CD4-positive, alpha-beta T cell treated with Interleukin-1 beta for 1 hour (primary cell): Measurements from ENCODE around the gene CHRNA1.

Source experiments
- DNase-seq, 2 donors: peaks; one replicate each; pipeline ENCODE4 v3.0.0-alpha.2; 2020 to 2022

CHRNA1 gene

DNA sequence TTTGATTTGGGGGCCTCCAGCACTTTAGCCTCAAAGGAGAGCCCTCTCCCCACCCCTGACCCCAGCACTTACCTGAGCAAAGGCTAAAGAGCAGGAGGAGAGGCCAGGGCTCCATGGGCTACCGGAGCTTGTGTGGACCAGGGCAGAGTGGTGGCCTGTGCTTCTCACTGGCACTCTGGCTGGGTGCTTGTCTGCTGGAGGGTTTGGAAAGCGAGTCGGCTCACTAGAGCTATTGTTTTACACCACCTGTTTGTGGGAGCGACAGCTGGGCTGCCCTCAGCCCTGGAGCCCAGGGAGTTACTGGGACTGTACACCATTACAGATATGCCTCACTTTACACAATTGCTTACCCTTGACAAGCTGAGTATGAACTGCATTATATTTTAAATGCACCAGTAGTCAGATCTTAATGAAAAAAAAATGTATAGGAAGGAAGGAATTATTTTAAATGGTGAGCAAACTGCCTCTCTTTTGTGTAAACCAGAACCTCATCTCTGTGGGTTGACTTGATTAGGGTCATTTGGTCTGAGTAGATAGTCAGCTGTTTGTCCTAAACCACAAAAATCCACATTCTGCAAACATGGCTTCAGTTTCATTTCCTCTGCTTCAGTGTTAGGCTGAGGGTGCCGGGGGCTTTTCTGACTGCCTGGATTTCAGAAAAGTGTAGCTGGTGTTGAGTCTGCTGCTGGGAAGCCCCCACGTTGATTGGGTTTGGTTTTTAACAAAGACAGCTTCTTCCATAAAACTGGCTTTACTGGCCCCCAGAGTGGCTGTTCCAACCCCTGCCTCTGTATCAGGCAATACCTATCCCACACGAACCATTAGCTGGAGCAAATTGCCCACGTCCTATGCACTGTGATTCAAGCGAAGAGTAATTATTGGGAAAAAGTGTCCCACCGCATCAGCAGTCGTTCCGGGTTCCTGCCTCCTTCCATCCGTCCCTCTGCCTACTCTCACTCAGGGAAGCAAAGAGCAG is at the start of gene CHRNA1:
Gene CHRNA1 (minus strand): TSS at position 193 of the 976 bp plus-strand sequence. CDS start 78 bp downstream, at position 115.
- no peak for DNase-seq

DNA sequence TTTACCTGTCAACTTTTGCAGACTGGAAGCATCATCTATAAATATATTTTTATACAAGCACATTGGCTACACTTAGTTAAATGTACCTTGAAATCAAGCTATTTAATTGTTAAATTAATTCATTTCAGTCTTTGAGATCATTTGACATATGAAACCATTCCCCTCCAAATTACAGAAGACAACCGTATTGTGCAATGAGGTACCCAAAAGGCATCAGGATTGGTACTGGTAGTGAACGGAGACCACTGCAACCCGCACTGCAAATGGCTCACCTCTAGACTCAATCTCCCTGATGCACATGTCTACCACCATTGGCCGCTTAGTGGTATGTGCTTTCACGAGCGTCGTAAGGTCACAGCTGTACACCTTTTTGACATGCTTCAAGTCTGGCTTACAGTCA is 47.8 kb upstream of the CHRNA1 start:
- no peak for DNase-seq

DNA sequence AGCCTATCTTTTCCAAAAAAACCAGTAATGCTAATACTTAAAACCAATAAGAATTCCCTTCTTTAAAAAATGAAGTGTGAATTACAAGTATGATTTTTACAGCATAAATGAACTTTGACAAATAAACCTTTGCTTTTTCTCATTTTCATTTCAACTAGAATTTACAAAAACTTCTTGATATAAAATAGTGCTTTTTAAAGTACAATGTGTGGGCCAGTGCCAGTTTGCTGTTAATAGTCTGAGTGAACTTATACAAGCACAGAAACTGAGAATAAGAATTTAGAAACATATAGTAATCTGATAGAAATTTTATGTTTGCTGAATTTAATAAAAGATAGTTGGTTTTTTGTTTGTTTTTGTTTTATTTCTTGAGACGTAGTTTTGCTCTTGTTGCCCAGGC is 43.7 kb upstream of the CHRNA1 start:
- no peak for DNase-seq

DNA sequence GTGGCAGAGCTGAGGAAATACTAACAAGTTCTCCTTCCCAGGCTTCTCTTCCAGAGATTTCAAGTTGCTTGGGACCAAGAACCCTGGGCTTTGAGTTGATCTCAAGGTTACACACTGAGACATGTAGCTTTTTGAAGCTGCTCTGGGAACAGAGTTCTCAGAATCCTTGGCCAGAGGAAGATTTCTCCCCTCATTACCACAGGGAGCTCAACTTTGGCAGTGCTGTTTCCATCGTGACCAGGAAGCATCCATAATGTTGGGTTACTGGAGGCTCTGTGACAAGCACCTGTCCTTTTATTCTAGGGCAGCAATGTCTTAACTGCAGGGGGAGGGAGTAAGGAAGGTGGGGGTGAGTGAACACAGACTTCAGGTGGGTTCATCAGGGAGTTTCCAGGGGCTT is 41.5 kb upstream of the CHRNA1 start:
- no peak for DNase-seq

DNA sequence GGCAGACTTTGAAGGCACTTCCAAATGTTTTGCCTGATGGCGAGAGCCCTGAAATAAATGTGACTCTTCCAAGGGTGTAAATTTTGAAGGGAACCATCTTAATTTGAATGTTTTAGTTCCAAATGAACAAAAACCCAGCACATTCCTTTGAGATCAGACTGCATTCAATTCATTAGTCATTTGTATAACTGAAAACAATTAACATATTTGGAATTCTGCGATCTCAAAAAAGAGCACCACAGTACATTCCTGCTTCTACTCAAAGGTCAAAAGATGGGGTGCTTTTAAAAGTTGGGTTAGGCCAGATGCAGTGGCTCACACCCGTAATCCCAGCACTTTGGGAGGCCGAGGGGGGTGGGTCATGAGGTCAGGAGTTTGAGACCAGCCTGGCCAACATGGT is 38.2 kb upstream of the CHRNA1 start:
- no peak for DNase-seq

DNA sequence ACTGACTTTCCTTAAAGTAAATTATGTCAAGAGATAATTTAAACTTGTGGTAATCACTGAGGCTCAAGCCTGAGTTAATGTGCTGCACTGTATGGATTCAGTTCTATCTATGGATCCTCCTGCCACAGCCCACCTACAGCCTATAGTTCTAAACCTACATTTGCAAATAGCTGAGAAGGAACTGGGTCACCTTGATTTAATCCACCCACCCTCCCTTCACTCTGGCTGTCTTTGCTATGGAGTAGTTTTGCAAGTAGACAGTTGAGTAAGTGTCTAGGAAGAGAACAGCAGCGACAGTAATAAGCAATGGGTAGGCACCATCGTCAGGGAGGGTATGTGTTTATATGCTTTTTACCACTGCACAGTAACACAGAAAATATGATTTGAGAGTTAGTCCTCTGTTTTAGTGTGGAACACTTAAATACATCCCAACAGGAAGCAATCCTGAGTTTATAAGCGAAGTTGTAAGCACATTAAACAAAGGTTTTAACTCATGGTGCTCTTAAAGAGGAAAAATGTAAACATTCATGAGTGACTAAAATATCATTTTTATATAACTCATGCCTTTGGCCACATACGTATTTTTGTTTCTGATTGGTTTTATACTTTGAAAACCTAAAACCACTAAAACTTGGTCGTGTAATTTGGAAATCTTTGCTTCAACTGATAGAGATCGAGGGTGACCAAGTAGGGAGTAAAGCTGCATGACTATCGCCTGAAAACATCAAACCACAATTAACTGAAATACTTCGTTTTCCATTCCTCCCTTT is 36.3 kb upstream of the CHRNA1 start:
- DNase-seq, result no peak

DNA sequence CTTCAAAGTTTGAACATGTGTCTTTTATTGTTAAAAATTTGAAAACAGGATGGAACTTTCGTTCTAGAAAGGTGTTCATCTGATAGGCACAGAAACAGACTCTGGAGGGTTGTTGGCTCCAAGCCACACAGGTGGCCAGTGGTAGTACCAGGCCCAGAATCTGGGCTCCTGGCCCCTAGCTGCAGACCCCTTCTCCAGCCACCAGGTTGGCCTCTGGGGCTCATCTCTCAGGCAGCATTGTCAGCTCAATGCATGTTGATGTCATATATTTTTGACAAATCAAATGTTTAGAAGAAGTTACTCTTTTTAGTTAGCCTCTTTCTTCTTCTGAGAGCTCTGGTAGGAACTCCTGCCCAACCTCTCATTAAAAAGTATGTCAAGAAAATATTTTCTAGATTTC is 34.5 kb upstream of the CHRNA1 start:
- DNase-seq, result no peak

DNA sequence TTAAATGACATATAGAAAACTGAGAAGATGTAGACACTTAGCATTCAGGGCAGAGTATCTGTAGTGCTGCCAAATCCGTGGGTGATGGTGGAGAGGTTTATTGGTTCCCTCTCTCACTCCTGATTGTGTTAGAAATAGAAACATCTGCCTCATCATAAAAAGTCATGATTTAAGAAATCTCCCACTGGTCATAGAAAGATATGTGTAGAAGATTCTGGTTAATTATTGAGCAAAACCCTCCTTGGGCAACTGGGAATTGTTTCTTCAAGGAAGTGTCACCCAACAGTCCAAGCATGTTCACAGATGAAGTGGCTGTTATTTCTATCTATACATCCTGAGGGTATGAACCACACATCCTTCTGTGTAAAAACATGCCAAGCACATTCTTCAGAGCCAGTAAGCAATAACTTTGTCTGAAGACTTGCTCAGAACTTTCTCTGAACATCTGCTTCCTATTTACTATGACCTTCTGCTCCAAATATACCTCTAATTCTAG is 33.6 kb upstream of the CHRNA1 start:
- no peak for DNase-seq

DNA sequence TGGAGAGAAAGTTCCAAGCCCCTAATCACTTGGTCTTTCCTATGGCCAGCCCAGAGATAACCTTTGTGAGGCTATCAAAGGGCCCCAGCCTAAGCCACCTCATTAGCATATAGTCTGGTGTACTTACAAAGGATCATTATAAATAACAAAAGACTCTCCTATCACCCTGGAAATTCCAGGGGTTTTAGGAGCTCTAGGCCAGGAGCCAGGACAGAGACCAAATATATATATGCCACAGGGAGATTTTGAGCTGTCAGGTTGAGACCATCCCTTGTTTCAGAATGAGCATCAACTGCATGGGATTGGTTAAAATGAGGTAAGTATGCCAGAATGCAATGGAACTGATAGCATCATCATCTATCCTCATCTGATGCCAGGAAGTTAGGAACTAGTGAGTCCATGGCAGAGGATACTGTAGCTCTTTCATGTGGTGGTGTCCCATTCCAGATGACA is 32.1 kb upstream of the CHRNA1 start:
- no peak for DNase-seq

DNA sequence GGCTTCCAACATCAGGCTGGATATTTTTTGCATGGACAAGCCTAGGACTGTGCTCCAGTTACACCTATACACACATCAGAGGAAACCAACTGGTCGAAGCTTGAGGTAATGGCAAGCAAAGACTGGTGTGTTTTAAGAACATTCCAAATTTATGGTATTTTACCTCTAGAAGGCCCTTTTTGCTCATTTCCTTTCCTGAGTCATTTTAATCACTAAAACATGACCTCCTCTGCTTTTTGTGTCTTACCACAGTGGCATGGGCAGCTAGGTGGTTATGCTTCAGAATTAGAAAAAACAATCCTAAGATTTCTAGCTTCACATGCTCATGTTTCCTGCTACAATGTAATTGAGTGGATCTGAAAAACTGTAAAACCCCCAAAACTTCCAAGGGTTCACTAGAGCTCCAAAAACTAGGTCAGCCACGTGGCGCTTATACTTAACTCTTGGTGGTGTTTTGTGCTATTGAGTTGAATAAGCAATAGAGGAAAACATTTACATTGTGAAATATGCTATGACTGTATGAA is 30.6 kb upstream of the CHRNA1 start:
- no peak for DNase-seq

DNA sequence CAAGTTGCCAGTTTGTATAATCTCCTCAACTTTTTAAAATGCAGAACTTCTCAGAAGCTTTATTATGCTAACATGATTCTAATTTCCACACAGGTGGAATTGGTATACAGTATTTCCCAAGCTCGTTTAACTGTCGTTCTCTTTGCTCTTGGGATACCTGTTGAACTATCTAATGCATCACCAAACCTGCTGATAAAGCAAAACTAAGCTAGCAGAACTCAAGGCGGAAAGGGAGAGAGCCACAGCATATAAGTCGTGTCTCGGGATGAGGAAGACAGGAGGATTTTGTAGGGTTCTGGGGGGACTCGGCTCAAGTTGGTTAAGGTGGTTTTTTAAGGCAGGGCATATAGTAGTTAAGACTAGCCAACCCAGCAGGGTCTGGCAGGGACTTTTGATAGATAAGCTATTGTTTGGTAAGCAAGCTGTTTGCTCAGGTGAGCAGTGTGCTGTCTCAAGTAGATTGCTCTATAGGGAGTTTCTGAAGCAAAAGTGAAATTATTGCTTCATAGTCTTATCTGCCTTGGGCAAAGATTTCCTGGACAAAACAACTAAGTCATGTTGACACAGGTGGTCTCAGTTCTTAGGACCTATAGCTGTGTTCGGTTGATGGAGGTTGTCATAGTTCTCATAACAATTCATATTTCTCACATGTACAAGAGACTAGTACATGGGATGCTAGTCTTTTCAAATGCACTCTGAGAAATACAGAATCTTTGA is 28.2 kb upstream of the CHRNA1 start:
- no peak for DNase-seq

DNA sequence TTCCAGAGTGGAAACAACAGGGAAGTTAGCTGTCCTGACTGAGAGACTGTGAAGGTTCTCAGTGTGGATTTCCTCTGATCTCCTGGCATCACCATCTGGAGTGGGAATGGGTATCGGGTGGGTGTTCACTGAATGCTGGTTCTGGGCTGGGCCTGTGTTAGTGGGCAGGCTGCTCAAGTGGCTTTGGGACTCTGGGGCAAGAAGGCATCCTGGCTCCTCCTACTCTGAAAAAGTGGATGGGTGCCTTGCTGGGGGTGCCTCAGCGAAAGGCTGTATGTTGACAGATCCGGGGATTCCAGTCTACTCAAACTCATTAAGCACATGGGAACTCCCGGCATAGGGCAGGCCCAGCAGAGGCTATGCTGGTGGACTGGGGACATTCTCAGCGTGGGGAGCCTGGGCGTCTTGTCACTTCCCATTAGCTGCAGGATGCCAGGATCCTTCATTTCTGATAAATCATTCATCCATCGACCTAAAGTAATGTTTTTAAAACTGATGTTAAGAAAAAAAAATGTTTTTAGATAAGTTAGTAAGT is 27.5 kb upstream of the CHRNA1 start:
- no peak for DNase-seq

DNA sequence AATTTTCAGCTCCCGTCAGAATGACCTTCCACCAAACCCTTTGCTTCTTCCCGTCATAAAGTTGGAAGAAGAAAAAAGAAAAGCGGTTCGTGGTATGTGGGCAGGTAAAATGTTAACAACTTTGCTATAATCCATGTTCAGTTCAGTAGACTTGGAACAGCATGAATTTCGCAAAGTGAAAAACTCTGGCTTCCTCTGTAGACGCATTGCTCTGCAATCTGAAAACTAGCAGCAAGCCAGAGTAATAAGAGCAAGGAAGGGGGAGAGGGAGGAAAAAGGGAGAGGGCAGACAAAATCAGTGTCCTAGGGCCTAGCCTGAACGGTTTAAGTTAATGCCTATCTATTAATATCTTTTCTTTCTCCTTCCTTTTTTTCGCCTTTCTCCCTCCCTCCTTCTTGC is 26.7 kb upstream of the CHRNA1 start:
- DNase-seq, result no peak

DNA sequence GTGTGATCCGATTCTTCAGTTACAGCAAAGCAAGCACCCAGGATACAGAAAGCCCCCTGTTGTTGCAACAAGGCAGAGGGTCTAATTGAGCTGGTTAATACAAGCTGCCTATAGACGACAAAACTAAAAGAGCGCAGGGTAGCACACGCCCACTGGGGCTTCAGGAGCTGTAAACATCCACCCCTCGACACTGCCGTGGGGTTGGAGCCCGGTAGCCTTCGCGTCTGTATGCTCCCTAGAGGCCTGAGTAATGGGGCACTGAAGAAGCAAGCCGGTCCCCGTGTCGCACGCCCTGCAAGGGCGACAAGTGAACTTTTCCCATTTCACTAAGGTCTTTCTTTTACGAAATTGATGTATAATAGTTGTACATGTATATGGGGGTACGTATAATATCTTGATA is 24.7 kb upstream of the CHRNA1 start:
- DNase-seq, result no peak

DNA sequence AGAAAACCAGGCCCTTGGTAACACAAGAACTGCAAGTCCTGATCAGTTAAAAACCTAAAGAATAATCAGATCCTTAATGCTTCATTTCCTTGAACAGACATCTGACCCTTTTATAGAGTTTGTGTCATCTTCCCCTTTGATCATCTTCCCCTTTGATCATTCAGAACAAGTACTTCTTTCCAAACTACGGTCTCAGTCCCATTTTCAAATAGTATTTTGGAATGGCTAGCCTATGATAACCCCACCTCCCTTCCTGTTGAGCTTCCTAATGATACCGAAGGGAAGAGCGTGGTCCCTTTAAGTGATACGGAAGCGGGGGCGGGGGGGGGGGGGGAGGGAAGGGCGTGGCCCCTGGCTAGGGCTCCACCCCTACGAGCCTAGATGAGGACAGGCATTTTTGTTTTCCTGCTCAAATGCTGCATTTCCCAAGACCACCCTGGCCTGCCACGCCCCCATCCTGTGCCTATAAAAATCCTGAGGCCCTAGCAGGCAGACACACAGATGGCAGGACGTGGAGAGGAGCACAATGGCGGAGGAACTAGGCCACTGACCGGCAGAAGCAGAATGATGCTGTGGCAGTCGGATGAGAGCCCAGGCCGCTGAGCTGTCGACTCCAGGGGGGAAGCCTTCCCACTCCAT is 24.1 kb upstream of the CHRNA1 start:
- no peak for DNase-seq

DNA sequence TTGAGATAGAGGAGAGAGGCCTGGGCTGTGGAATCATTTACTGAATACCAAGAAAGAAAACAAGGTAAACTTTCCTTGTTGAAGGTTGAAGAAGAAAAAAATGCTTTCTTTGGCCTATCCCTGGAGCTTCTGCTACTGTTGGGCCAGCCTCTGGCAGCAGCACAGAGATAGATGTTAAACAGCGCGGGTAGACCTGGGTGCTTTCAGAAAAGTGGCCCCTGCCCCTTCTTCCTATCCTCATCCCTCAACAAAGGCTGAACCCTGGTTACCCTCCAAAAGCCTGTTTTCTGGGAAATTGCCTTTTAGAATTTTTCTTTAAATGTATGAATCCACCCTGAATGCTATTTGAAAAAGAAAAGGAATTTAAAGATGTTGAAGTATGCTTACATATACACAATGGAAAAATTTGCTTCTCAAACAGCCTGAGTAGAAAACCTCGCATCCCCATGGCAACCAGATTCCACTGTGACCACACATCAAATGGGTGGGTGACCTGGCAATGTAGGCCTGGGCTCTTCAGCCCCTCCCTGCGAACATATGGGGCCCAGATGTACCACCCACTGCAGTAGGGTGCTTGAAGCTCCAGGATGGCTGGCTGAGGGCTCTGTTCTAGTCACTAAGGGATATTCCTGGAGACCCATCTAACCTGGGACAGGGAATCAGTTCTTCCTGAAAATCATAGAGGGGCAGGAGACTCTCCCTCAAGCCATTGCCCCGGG is 23.4 kb upstream of the CHRNA1 start:
- DNase-seq, result no peak

DNA sequence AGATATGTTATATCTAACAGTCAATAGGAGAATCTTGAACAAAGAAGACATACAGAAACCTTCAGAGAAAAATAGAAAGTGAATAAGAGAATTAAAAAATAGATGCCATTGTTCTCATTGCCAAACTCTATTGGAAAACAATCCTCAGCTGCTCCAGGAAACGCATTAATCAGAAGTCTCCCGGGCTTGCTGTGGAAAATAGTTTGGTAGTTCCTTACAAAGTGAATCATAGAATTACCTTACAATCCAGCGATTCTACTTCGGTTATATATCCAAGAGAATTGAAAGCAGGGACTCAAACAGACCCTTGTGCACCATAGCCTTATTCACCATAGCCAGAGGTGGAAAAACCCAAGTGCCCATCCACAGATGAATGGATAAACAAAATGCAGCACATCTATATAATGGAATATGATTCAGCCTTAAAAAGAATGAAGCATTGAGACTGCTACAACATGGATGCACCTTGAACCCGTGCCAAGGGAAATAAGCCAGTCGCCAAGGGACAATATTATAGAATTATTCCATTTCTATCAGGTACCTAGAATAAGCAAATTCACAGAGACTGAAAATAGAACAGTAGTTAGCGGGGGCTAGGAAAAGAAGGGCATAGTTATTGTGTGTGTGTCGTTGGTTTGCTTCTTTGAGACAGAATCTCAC is 21.9 kb upstream of the CHRNA1 start:
- no peak for DNase-seq

DNA sequence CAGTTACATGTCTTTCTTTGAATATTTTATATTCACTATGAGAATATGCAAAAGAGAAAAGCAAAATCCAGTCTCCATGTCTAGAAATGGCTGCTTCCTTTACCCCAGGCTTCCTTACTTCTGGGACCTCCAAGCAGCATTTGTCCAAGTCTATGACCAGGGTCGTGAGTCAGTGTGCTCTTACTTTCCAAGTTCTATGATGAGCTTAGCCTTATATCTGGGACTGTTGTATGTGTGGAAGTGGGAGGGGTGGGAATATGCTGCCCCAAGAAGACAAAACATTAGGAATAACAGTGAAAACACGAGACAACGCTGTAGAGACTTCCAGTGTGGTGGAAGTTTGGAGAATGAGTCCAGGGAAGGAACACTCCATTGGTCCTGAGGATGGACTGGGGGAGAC is 21.2 kb upstream of the CHRNA1 start:
- no peak for DNase-seq

DNA sequence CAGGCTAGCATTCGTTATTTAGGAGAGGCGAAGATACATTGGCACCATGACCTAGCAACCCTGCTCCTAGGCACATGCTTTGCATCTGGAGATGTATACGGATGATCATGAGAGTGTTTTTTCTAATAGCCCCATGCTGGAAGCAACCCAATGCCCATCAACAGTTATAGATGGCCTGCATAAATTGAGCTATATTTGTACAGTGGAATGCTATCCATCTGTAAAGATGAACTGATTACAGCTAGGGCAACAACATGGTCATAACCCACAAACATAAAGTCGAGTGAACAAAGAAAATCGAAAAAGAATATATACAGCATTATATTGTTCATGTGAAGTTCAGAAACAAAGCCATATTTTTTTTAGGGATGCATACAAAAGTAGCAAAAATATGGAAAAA is 20.6 kb upstream of the CHRNA1 start:
- DNase-seq, result no peak

DNA sequence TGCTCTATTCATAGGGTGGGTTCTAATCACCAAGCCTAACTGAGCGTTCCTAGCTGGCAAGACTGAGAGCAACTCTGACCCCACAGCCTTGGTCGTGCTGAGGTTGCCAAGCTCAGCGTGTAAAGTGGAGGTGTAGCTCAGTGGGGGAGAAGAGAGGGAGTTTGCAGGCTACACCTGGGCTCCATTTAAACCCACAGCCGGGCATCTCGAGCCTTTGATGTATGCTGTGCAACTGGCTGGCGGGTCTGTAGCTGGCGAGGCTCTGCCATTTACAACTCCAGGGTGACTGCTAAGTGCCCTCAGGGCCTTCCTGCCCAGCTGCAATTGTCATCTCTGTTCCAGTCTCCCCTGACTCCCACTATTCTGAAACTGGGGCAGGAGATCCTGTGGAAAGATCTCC is 20.0 kb upstream of the CHRNA1 start:
- no peak for DNase-seq

DNA sequence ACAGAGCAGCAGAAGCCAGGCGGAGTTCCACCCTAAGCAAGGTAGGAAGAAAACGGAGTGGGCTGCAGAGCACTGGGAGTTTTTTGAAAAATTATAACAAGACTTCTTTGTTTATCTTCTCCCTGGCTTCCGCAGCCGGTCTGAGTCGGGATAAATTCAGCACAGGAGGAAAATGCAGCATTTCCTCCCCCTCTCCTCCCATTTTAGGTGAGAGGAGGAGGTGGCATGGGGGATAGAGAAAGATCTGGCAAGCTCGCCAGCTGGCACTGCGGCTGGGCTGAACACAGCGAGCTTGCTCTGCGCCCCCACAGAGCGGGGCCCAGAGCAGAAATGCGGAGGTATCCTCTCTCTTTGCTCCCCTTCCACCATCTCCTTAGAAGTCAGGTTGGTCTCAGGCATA is 17.7 kb upstream of the CHRNA1 start:
- DNase-seq, result no peak
